Measurements from ENCODE around the gene GPR18. TPM values are rescaled to one million over a fixed set of nuclear protein-coding genes. Genes with fewer than 3 reads are reported as not detected.

GPR18 gene
- total RNA-seq, 1 experiment from 2014 or later: not detected

GRCh38 chr13:99272481-99272880, 14.3 kb upstream of the GPR18 start:
- H2AFZ ChIP-seq (ENCODE audit: low read depth, low read length, poor library complexity, severe bottlenecking): no peak overlapping the region
- TF ChIP-seq ZFX (IDR thresholded peaks at IDR 0.05) (no peak), YY1 (IDR thresholded peaks at IDR 0.05; ENCODE audit: extremely low read depth, insufficient replicate concordance, low read depth, low read length) (no peak), FOSL1 (IDR thresholded peaks at IDR 0.05; ENCODE audit: low read depth) (no peak), EGR1 (IDR thresholded peaks at IDR 0.05; ENCODE audit: low read depth) (no peak), SIN3A (IDR thresholded peaks at IDR 0.05; ENCODE audit: low read depth) (no peak), SRF (IDR thresholded peaks at IDR 0.05; ENCODE audit: low read depth) (no peak), SP1 (IDR thresholded peaks at IDR 0.05; ENCODE audit: low read depth) (no peak), ELF1 (IDR thresholded peaks at IDR 0.05; ENCODE audit: borderline replicate concordance, low read depth) (no peak), REST (IDR thresholded peaks at IDR 0.05; ENCODE audit: low read depth) (no peak), CBX3 (IDR thresholded peaks at IDR 0.05; ENCODE audit: low read depth) (no peak), POLR2AphosphoS5 (IDR thresholded peaks at IDR 0.05; ENCODE audit: low read depth, low read length) (no peak), CEBPB (IDR thresholded peaks at IDR 0.05; ENCODE audit: low read depth) (no peak), RAD21 (IDR thresholded peaks at IDR 0.05; ENCODE audit: low read depth) (no peak), TCF7L2 (IDR thresholded peaks at IDR 0.05; ENCODE audit: borderline replicate concordance, extremely low read depth, insufficient read depth, insufficient read length) (no peak), MAX (IDR thresholded peaks at IDR 0.05) (no peak)
- TF ChIP-seq, protein P1, sequence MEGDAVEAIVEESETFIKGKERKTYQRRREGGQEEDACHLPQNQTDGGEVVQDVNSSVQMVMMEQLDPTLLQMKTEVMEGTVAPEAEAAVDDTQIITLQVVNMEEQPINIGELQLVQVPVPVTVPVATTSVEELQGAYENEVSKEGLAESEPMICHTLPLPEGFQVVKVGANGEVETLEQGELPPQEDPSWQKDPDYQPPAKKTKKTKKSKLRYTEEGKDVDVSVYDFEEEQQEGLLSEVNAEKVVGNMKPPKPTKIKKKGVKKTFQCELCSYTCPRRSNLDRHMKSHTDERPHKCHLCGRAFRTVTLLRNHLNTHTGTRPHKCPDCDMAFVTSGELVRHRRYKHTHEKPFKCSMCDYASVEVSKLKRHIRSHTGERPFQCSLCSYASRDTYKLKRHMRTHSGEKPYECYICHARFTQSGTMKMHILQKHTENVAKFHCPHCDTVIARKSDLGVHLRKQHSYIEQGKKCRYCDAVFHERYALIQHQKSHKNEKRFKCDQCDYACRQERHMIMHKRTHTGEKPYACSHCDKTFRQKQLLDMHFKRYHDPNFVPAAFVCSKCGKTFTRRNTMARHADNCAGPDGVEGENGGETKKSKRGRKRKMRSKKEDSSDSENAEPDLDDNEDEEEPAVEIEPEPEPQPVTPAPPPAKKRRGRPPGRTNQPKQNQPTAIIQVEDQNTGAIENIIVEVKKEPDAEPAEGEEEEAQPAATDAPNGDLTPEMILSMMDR (IDR thresholded peaks at IDR 0.05 in 2 of 3, conservative IDR thresholded peaks at IDR 0.05 in 1 of 3; ENCODE audit: borderline replicate concordance in 1 of 3, insufficient read depth in 1 of 3, low read depth in 2 of 3, low read length in 2 of 3): no peak
- TF ChIP-seq, protein P2, sequence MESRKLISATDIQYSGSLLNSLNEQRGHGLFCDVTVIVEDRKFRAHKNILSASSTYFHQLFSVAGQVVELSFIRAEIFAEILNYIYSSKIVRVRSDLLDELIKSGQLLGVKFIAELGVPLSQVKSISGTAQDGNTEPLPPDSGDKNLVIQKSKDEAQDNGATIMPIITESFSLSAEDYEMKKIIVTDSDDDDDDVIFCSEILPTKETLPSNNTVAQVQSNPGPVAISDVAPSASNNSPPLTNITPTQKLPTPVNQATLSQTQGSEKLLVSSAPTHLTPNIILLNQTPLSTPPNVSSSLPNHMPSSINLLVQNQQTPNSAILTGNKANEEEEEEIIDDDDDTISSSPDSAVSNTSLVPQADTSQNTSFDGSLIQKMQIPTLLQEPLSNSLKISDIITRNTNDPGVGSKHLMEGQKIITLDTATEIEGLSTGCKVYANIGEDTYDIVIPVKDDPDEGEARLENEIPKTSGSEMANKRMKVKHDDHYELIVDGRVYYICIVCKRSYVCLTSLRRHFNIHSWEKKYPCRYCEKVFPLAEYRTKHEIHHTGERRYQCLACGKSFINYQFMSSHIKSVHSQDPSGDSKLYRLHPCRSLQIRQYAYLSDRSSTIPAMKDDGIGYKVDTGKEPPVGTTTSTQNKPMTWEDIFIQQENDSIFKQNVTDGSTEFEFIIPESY (IDR thresholded peaks at IDR 0.05; ENCODE audit: extremely low read depth, insufficient replicate concordance, low read length): no peak
- H3K79me2 ChIP-seq (ENCODE audit: insufficient read depth, low read length): peaks cover 34% of the 10 kb centered on the region; the same call in 1 of the 2 replicates
- H4K20me1 ChIP-seq (ENCODE audit: insufficient read depth): no peaks in the 10 kb centered on the region
- ChIA-PET POLR2A (no interaction called here), RAD21 (ENCODE audit: low non-redundant PET in 1 of 2, low total read pairs in 2 of 2, uncharacterized antibody in 2 of 2, unreplicated experiment in 2 of 2) (no interaction called here), CTCF (interaction anchor here (4.0 to 6.7 kb wide), 2 partner anchors 97 to 164 kb away, joined by 28 to 90 read pairs; no protein-coding TSS in a partner anchor)
- no peaks in the 10 kb centered on the region for H3K9me2 ChIP-seq (ENCODE audit: insufficient read depth)
- H3K9me3 ChIP-seq (ENCODE audit: control insufficient read depth in 1 of 2, insufficient read depth in 1 of 2, low read depth in 1 of 2, low read length in 2 of 2): no peaks in the 10 kb centered on the region
- 0 out of 4 replicates have a peak, but pooled peaks cover 0 to 4% of the 10 kb centered on the region in 2 experiments for H3K36me3 ChIP-seq (ENCODE audit: control insufficient read depth in 1 of 2, insufficient read depth in 2 of 2, low read length in 2 of 2)
- no peak overlapping the region for H3K9ac ChIP-seq (ENCODE audit: low read length)
- no peaks in the 10 kb centered on the region for H3K27me3 ChIP-seq (ENCODE audit: insufficient read depth, low read length)
- no peak overlapping the region for H3K27ac ChIP-seq (ENCODE audit: low read depth, low read length)
- no TSS peak for BruUV-seq (replicated peaks)
- peaks cover 0 to 4% of the 10 kb centered on the region in 2 experiments; a peak in 1 of 4 replicates for H3K4me1 ChIP-seq (ENCODE audit: control insufficient read depth in 1 of 2, insufficient read depth in 2 of 2, low read length in 2 of 2)
- intact Hi-C loops (cut with micrococcal nuclease): no loop called here
- no peak overlapping the region for H3K4me3 ChIP-seq (replicated peaks in 1 of 2; ENCODE audit: low read depth in 1 of 2, low read length in 2 of 2)
- no peak overlapping the region for H3K4me2 ChIP-seq (ENCODE audit: low read length)
- ATAC-seq: no peak
- DNase-seq (ENCODE audit: low read depth, low spot score): no peak
